GM12874 (cell line): ENCODE measurements around the gene ZNF750.

Source experiments
- TF ChIP-seq, protein P1 (sequence below): IDR thresholded peaks from 2 replicates; pipeline ENCODE4 v1.5.1; 2011; ENCODE audit warnings: low read depth, mild to moderate bottlenecking, control low read depth, low read length, moderate library complexity; ENCODE audit not compliant: insufficient read depth

The ZNF750 gene

DNA sequence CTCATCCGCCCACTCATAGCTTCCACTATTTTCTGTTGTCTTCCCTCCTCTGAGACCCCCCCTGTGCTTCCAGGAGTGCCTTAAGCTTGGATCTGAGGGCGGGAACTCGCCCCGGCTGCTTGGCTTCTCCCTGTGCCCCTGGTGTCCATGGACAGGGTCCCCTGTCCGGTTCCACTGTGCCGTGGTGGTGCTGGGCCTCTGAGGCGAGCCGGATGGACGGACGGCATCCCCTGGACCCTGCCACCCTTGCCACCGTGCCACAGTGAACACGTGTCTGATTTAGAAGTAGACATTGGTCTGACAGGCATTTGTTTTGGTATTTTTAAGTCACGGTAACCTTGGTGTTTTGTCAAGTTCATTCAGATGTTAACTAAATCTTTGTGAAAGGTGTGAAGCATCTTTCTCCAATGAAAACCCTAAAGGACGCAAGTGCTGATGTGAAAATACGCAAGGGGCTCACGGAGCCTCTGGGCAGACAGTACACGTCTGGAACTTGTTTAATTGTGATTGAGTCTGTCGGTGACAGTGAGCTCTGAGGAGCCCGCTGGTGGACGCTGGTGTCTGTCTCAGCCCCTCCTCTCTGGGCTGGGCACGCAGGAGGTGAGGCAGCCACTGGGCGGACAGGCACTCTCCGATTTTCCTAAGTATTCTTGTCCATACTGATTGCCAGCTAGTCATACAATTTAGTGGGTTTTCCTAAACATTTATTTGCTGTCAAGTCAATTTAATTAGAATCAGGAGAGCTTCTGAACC, 26.3 kb downstream of the ZNF750 start:
- TF ChIP-seq, protein P1, sequence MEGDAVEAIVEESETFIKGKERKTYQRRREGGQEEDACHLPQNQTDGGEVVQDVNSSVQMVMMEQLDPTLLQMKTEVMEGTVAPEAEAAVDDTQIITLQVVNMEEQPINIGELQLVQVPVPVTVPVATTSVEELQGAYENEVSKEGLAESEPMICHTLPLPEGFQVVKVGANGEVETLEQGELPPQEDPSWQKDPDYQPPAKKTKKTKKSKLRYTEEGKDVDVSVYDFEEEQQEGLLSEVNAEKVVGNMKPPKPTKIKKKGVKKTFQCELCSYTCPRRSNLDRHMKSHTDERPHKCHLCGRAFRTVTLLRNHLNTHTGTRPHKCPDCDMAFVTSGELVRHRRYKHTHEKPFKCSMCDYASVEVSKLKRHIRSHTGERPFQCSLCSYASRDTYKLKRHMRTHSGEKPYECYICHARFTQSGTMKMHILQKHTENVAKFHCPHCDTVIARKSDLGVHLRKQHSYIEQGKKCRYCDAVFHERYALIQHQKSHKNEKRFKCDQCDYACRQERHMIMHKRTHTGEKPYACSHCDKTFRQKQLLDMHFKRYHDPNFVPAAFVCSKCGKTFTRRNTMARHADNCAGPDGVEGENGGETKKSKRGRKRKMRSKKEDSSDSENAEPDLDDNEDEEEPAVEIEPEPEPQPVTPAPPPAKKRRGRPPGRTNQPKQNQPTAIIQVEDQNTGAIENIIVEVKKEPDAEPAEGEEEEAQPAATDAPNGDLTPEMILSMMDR = no peak

DNA sequence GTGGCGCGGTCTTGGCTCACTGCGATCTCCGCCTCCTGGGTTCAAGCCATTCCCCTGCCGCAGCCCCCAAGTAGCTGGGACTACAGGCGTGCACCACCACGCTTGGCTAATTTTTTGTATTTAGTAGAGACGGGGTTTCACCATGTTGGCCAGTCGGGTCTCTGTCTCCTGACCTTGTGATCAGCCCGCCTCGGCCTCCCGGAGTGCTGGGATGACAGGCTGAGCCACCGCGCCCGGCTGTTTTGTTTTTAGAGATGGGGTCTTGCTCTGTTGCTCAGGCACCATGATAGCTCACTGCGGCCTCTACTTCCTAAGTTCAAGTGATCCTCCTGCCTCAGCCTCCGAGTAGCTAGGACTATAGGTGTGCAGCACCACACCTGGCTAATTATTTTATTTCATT, 27.2 kb downstream of the ZNF750 start:
- TF ChIP-seq, protein P1 = no peak

DNA sequence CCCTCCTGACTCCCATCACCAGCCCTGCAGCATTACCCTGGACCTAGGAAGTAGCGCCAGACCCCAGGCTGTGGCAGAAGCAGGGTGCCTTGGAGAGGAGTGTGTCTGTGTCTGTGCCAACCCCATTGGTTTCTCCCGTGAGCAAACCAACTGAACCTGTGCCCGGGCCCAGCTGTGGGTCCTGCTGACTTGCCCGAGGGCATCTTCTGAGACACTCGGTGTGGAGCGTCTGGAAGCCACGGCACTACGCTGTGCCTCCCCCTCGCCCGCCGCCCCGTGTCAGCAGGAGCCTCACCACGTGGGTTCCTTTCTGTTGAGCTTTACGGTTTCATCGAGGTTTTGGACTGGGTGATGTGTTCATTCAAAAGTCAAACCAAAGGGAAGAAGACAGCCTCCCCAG, 27.8 kb downstream of the ZNF750 start:
- TF ChIP-seq, protein P1 = no peak

DNA sequence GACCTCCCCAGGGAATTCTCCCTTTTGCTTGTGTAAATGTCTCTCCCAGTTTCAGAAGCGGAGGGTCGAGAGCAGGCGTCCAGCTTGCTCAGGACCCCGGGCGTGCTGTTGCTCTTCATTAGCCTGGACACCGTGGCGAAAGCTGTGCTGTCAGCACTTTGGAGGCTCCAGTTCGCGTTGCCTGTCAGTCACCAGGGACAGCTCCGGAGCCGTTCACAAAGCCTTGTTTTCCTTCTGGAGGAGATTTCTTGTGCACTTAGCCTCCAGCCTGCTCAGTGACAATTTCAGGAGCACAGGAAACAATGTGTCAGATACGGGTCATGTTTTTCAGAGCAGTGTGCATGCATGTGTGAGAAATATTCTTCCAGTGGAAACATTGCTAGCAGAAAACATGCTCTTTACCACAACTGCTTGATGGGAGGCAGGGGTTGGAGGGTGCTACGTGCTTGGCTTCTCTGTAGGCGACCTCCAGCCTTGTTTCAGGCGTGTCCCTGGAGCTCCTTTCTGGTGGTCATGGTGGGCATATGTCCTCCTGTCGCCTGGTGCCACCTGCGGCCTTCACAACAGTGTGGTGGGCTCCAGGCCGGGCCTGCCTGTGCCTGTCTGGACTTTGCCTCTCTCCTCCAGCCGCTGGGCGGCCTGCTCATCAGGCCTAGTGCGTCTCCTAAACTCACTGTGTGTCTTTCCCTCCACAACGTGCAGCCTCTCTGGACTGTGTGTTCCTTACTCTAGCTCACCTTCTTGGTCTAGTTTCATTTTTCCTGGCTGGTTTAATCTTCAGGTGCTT, 29.0 kb downstream of the ZNF750 start:
- TF ChIP-seq, protein P1 = no peak

DNA sequence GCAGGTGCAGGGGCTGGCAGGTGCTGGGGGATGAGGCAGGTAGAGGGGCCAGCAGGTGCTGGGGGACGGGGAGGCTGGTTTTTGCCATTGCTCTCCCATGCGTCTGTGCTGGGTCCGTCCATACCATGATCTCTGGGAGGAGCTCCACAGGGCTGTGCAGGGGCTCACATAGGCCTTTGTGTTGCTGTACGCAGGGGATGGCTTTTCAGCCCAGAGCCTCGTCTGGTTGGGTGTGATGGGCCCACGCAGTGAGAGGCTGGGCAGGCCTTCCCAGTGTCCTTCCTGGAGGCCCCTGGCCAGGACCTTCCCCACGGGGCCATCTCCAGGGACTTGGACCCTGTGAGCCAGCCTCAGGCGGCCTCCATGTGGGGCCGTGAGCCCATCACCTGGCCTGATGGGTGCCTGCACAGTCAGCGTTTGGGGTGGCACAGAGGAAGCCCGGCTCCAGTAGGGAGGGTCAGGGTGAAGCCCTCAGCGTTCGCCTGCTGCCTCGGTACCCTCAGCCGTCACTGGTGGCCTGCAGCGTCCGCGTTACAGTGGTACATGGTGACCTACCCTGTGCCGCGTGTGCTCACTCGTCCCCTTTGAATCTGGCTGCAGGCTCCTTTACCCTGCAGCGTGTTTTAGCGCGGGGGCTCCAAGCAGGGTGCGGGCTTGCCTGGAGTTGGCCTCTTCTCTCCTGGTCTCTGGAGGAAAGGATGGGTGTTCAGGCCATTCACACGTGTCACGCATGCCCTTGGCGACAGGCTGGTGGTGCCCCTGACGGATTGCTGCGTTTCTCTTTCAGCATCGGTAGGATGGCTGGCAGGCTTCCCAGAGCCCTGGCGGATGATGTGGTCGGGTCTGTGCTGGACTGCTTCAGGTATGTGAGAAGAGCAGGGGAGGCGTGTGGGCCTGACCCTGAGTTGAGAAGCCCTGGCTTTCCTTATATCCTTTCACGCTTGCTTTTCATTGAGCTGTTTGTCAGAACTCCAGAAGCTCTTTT, 30.6 kb downstream of the ZNF750 start:
- TF ChIP-seq, protein P1 = no peak

DNA sequence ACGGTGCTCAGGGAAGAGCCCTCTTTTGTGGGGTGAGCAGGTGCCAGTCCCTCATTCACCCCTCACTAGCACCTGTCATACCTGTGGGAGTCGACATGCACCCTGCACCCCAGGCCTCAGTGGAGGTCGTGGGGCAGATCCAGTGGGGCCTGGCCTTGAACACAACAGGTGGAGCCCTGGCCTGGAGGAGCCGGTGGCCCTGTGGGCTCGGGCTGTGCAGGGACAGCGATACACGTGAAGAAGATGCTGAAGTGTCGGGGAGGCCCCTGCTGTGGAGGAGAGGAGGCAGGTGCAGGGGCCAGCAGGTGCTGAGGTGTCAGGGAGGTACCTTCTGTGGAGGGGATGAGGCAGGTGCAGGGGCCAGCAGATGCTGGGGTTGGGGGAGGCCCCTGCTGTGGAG, 31.8 kb downstream of the ZNF750 start:
- TF ChIP-seq, protein P1 = no peak

DNA sequence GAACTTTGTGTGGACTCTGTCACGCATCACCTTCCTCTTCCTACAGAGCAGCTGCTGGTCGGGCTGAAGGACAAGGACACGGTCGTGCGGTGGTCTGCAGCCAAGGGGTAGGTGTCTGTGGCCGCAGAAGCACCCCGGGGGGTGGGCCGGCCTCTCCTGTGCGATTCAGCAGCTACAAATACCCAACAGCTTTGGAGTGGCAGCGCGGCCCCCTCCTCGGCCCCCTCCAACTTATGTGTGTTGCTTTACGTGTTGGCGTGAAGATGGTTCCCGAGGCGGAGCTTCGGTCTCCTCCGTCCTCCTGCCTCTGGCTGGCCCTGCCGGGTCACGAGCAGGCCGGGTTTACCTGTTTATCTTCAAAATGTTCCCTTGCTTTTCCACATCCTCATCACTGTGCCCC, 32.3 kb downstream of the ZNF750 start:
- TF ChIP-seq, protein P1 = no peak
